ENCODE data around the gene ARL4C.
"Not testable (repeated sequence)": the region's sequence is repeated elsewhere in the genome, so short reads cannot be mapped to it uniquely, and the experiment has no call there.

Gene ARL4C

GRCh38 chr2:234469972-234470371, 26.9 kb downstream of the ARL4C start:
- DNase-seq: no peak

- DNase-seq: no peak
Observed at GRCh38 chr2:234469251-234469845, 27.5 kb downstream of the ARL4C start.

GRCh38 chr2:234468503-234468902, 28.4 kb downstream of the ARL4C start:
- DNase-seq: no peak

- peak; percentile 87 for DNase-seq
Observed at GRCh38 chr2:234467289-234467688, 29.6 kb downstream of the ARL4C start.

GRCh38 chr2:234464291-234464645, 32.6 kb downstream of the ARL4C start:
- DNase-seq: no peak

- DNase-seq: no peak
Observed at GRCh38 chr2:234463626-234464290, 33.1 kb downstream of the ARL4C start.

- no peak for DNase-seq
Observed at GRCh38 chr2:234462218-234462992, 34.5 kb downstream of the ARL4C start.

GRCh38 chr2:234459401-234460009, 37.4 kb downstream of the ARL4C start:
- DNase-seq: no peak

GRCh38 chr2:234458466-234458865, 38.4 kb downstream of the ARL4C start:
- DNase-seq: no peak

- DNase-seq: peak; percentile 71
Observed at GRCh38 chr2:234457421-234457820, 39.5 kb downstream of the ARL4C start.

GRCh38 chr2:234455246-234455645, 41.6 kb downstream of the ARL4C start:
- DNase-seq: not testable (repeated sequence)

GRCh38 chr2:234454433-234454832, 42.4 kb downstream of the ARL4C start:
- no peak for DNase-seq

- DNase-seq: no peak
Observed at GRCh38 chr2:234453216-234453615, 43.7 kb downstream of the ARL4C start.

GRCh38 chr2:234451852-234452625, 44.8 kb downstream of the ARL4C start:
- DNase-seq: peak; percentile 97

- DNase-seq: no peak
Observed at GRCh38 chr2:234451242-234451641, 45.6 kb downstream of the ARL4C start.

- no peak for DNase-seq
Observed at GRCh38 chr2:234450431-234451124, 46.3 kb downstream of the ARL4C start.

- DNase-seq: no peak
Observed at GRCh38 chr2:234448506-234449184, 48.2 kb downstream of the ARL4C start.

GRCh38 chr2:234447963-234448362, 48.9 kb downstream of the ARL4C start:
- DNase-seq: no peak

- DNase-seq: no peak
Observed at GRCh38 chr2:234447189-234447588, 49.7 kb downstream of the ARL4C start.

- no peak for DNase-seq
Observed at GRCh38 chr2:234446404-234447076, 50.3 kb downstream of the ARL4C start.

GRCh38 chr2:234444893-234445292, 52.0 kb downstream of the ARL4C start:
- peak; percentile 93 for DNase-seq
